Activated gamma-delta T cell treated with Interleukin-2 at 50 U/mL for 16 hours (primary cell): ENCODE results near the gene NXPH3.
A peak's percentile ranks its signal among the peaks of the same experiment; 100 is the strongest.
"Not testable (repeated sequence)": the region's sequence is repeated elsewhere in the genome, so short reads cannot be mapped to it uniquely, and the experiment has no call there.

ENCODE experiments used
- DNase-seq: peaks from one replicate; pipeline ENCODE4 v3.0.0-alpha.2; 2020

NXPH3 gene

GRCh38 chr17:49554694-49555494 is 20.8 kb upstream of the NXPH3 start:
- DNase-seq = no peak

- DNase-seq = no peak
Observed at GRCh38 chr17:49555495-49556222, 20.0 kb upstream of the NXPH3 start.

GRCh38 chr17:49556223-49556943 is 19.3 kb upstream of the NXPH3 start:
- DNase-seq = peak; percentile 81

- DNase-seq = no peak
Observed at GRCh38 chr17:49557312-49558024, 18.2 kb upstream of the NXPH3 start.

- DNase-seq = no peak
Observed at GRCh38 chr17:49564638-49565037, 11.0 kb upstream of the NXPH3 start.

GRCh38 chr17:49565948-49566491 is 9.7 kb upstream of the NXPH3 start:
- no peak for DNase-seq

GRCh38 chr17:49566668-49567071 is 9.0 kb upstream of the NXPH3 start:
- no peak for DNase-seq

GRCh38 chr17:49567104-49567521 is 8.6 kb upstream of the NXPH3 start:
- DNase-seq = no peak

GRCh38 chr17:49567871-49568694 is 7.6 kb upstream of the NXPH3 start:
- DNase-seq = peak; percentile 84

- DNase-seq = not testable (repeated sequence)
Observed at GRCh38 chr17:49568695-49569047, 7.0 kb upstream of the NXPH3 start.

- no peak for DNase-seq
Observed at GRCh38 chr17:49570540-49571242, 5.0 kb upstream of the NXPH3 start.

- DNase-seq = no peak
Observed at GRCh38 chr17:49571283-49571682, 4.4 kb upstream of the NXPH3 start.

- no peak for DNase-seq
Observed at GRCh38 chr17:49571764-49572163, 3.9 kb upstream of the NXPH3 start.

GRCh38 chr17:49572226-49572625 is 3.4 kb upstream of the NXPH3 start:
- no peak for DNase-seq

GRCh38 chr17:49572806-49573420 is 2.8 kb upstream of the NXPH3 start:
- no peak for DNase-seq

- DNase-seq = no peak
Observed at GRCh38 chr17:49573510-49574322, 2.0 kb upstream of the NXPH3 start.

GRCh38 chr17:49574323-49574781 is 1.3 kb upstream of the NXPH3 start:
- DNase-seq = no peak

GRCh38 chr17:49574945-49575678 is 559 bp upstream of the NXPH3 start:
- DNase-seq = no peak
